Motor neuron (in vitro differentiated cells): ENCODE data around the gene INS. TPM values are rescaled to one million over a fixed set of nuclear protein-coding genes. Genes with fewer than 3 reads are reported as not detected.

Experiments
- ATAC-seq, 8 experiments: fragments of 200-7000 bp; cut with Tn5 transposase; replicated peaks in 6 of 8; 2 replicates each; pipeline ENCODE4 v1.8.0; 2021; ENCODE audit warnings: mild to moderate bottlenecking in 8 of 8, moderate library complexity in 8 of 8
- H3K27ac ChIP-seq, 2 donors: fragments of 250-450 bp; sonication (Bioruptor Pico); 2 replicates each; pipeline ENCODE4 v1.9.0; 2021; ENCODE audit warnings: antibody characterized with exemption in 2 of 2, mild to moderate bottlenecking in 2 of 2, moderate library complexity in 1 of 2
- H3K4me1 ChIP-seq, 2 donors: fragments of 250-450 bp; sonication (Bioruptor Pico); replicated peaks in 1 of 2; 2 replicates each; pipeline ENCODE4 v1.6.1; 2021; ENCODE audit warnings: antibody characterized with exemption in 2 of 2, mild to moderate bottlenecking in 2 of 2, moderate library complexity in 1 of 2
- H3K4me3 ChIP-seq, 5 donors: fragments of 250-450 bp; sonication (Bioruptor Pico); 2 replicates each; pipeline ENCODE4 v1.9.0; 2021; ENCODE audit warnings: antibody characterized with exemption in 5 of 5, mild to moderate bottlenecking in 5 of 5, moderate library complexity in 4 of 5
- WGBS, 10 experiments: fragments of 450-650 bp; shearing (Covaris generic); methylation state at CpG; one replicate each; pipeline ENCODE4 v1.0.0; 2022; 5-methylcytosine and 5-hydroxymethylcytosine counted together
- in situ Hi-C, 9 experiments: fragments of 400-800 bp; cut with MboI; loops; one replicate each; pipeline ENCODE4 v1.15.0; 2021; ENCODE audit warnings: low sequenced_read_pairs in 9 of 9, low pct_unique_long_range_greater_than_20kb in 2 of 9; ENCODE audit not compliant: unreplicated experiment in 9 of 9
- total RNA-seq, 8 experiments: library from RNA; unstranded; fragments of 300-600 nt; gene quantifications; 2 replicates each; pipeline versions ENCODE4 v1.2.3 to v1.2.4, GENCODE V29; 2022

Gene INS
- total RNA-seq, 8 experiments from 2014 or later = not detected

GRCh38 chr11:2168286-2169004, 7.4 kb upstream of the INS start:
- Histone ChIP-seq H3K27ac (no peak overlapping the region), H3K4me3 (no peak overlapping the region), H3K4me1 (peaks cover 20 to 41% of the 10 kb centered on the region in 2 donors)
- in situ Hi-C loops = loop anchor here in 5 of 9 experiments (25.0 kb wide), 4 partner anchors 281 to 531 kb away; partner anchors contain the start of genes KRTAP5-5 (in 1 of the 5), KRTAP5-6 (in 1 of the 5) and PRR33 (in 1 of the 5)
- 0 to 100% (median 67%) methylated on average over 2 to 3 of the region's 33 CpGs; no CpG with 5 or more reads in 7 of the 10 experiments for WGBS, 10 experiments
- ATAC-seq = peak in 1 of 8 experiments; percentile 21

DNA sequence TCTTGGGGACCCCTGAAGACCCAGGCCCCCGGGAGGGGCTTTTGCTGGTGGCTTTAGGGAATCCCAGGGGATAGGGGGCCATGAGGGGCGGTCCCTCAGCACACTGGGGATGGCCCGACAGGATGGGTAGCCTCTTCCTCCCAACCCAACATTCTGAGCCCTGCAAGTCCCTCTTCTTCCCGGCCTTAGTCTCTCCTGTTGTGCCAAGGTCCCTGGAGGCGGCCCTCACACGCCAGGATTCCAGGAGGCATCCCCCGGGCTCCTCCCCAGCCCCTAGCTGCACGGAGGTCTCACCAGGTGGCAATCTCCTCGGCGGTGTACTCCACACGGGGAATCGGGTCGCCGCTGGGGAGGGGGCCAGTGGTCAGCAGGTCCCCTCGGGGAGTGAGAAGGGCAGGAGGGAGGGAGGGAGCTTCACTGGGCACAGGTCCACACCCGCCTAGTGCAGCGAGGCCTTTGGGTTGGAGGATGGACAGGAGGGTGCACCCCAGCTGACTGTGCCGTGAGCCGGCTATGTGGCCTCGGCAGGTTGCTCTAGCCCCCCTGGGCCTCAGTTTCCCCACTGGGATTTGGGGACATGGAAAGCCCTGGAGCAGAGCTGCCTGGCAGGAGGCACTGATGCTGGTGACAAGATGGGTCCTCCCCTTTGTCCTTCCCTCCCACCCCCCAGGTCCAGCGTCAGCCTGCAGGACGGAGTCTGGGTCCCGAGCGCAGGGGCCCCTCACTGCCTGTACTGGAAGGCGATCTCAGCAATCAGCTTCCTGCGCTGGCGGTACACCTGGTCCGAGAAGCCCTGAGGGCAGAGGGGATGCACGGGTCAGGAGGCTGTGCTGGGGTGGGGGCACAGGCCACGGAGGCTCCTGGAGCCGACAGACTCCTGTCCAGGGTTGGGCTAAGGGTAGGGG, 6.4 kb upstream of the INS start:
- Histone ChIP-seq H3K27ac (no peak overlapping the region), H3K4me1 (peaks cover 20 to 38% of the 10 kb centered on the region in 2 donors), H3K4me3 (no peak overlapping the region)
- ATAC-seq = no peak
- WGBS, 10 experiments = 36 to 90% (median 67%) methylated on average over 2 to 7 of the region's 31 CpGs; no CpG with 5 or more reads in 6 of the 10 experiments
- in situ Hi-C loops = loop anchor here in 5 of 9 experiments (25.0 kb wide), 4 partner anchors 280 to 530 kb away; partner anchors contain the start of genes KRTAP5-5 (in 1 of the 5), KRTAP5-6 (in 1 of the 5) and PRR33 (in 1 of the 5)

DNA sequence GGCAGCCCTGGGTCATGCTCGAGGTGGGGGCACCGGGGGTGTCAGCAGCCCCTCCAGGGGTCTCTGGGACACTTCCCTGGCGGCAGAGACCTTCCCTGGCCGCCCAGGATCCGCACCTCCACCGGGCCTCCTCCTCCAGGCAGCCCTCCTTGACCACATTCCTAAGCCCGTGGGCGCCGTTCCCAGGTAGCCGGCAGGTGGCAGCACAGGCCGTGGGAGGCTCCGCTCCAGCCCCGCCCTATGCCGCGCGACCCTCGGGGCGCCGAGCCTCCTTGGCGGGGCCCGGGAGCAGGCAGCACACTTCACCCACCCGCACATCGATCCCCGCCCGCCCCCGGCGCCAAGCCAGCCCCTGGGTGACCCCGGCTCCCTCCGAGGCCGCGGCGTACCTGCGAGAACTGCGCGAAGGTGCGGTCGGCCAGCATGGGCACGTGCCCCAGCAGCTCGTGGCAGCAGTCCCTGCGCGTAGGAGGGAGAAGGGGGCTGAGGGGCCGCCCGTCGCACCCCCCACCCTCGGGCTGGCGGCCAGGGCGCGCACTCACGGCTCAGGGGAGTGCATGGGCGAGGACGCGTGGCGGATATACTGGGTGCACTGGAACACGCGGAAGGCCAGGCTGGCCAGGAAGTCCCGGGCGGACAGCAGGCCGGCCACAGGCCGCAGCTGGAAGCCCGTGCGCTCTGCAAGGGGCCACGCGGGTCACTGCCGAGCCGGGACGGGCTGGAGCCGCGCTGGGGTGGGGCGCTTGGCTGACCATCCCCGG, 5.3 kb upstream of the INS start:
- Histone ChIP-seq H3K4me3 (no peak overlapping the region), H3K4me1 (peaks cover 10 to 27% of the 10 kb centered on the region in 2 donors), H3K27ac (no peak overlapping the region)
- ATAC-seq = peak in 7 of 8 experiments; percentile 15 to 86 (median 46)
- 100% methylated on average over 2 of the region's 70 CpGs; no CpG with 5 or more reads in 9 of the 10 experiments for WGBS, 10 experiments
- in situ Hi-C loops = loop anchor here in 5 of 9 experiments (25.0 kb wide), 4 partner anchors 279 to 529 kb away; partner anchors contain the start of genes KRTAP5-5 (in 1 of the 5), KRTAP5-6 (in 1 of the 5) and PRR33 (in 1 of the 5)

GRCh38 chr11:2165571-2165970, 4.6 kb upstream of the INS start:
- H3K4me1 ChIP-seq = peaks cover 7 to 22% of the 10 kb centered on the region in 2 donors
- no peak for ATAC-seq
- H3K27ac ChIP-seq = no peak overlapping the region
- no peak overlapping the region for H3K4me3 ChIP-seq
- 87% methylated on average over 3 of the region's 13 CpGs; no CpG with 5 or more reads in 9 of the 10 experiments for WGBS, 10 experiments
- in situ Hi-C loops = loop anchor here in 5 of 9 experiments (25.0 kb wide), 4 partner anchors 278 to 528 kb away; partner anchors contain the start of genes KRTAP5-5 (in 1 of the 5), KRTAP5-6 (in 1 of the 5) and PRR33 (in 1 of the 5)

DNA sequence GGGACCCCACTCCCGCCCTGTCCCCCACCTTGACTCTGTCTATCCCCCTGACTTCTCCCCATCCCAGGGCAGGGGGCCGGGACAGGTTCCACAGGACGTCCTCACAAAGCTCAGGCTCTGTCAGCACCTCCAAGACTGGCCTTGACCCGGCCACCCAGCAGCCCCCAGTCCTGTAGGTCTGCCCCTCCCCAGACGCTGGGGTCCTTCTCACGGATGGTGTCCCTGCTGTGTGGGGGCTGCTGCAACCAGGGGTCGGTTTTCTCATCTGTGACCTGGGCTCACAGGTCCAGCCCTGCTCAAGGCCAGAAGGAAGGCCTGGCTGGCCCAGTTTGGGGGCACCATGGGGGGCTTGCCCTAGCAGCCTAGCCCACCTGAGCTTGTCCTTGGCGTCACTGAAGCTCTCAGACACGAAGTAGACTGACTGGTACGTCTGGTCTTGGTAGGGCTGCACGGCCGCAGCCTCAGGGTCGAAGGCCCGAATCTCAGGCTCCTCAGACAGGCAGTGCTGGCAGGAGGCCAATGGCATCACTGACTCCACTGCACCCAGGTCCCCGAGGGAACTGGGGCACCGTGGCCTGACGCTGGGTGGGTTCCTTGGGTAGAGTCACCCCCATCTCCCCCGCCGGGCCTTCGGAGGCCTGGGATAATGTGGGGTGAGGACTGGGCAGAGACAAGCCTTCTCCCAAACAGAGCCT, 4.0 kb upstream of the INS start:
- H3K4me3 ChIP-seq = no peak overlapping the region
- in situ Hi-C loops = loop anchor here in 5 of 9 experiments (25.0 kb wide), 4 partner anchors 278 to 528 kb away; partner anchors contain the start of genes KRTAP5-5 (in 1 of the 5), KRTAP5-6 (in 1 of the 5) and PRR33 (in 1 of the 5)
- no peak for ATAC-seq
- H3K27ac ChIP-seq = no peak overlapping the region
- peaks cover 7 to 17% of the 10 kb centered on the region in 2 donors for H3K4me1 ChIP-seq
- 40 to 80% (median 73%) methylated on average over 1 to 4 of the region's 20 CpGs; no CpG with 5 or more reads in 6 of the 10 experiments for WGBS, 10 experiments

DNA sequence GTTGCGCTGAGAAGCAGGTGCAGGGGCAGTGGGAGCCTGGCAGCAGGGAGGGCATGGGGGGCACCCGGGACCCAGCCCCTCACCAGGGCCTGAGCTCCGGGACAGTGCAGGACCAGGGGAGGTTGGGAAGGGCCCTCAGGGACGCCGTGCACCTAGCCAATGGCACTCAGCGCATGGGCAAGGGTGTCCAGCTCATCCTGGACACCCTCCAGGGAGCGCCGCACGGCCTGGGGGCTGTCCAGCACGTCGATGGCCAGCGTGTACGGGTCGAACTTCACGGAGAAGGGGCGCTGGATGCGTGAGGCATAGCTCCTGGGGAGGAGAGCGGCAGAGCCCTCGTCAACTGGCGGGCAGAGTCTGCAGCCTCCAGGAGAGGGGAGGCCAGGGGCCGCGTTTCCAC, 3.1 kb upstream of the INS start:
- Histone ChIP-seq H3K4me3 (no peak overlapping the region), H3K4me1 (peaks cover 5 to 8% of the 10 kb centered on the region in 2 donors), H3K27ac (no peak overlapping the region)
- WGBS, 10 experiments = 80 to 86% (median 83%) methylated on average over 2 to 12 of the region's 22 CpGs; no CpG with 5 or more reads in 6 of the 10 experiments
- in situ Hi-C loops = loop anchor here in 5 of 9 experiments (25.0 kb wide), 4 partner anchors 277 to 527 kb away; partner anchors contain the start of genes KRTAP5-5 (in 1 of the 5), KRTAP5-6 (in 1 of the 5) and PRR33 (in 1 of the 5)
- no peak for ATAC-seq

GRCh38 chr11:2163428-2163978, 2.5 kb upstream of the INS start:
- in situ Hi-C loops = loop anchor here in 5 of 9 experiments (25.0 kb wide), 4 partner anchors 276 to 526 kb away; partner anchors contain the start of genes KRTAP5-5 (in 1 of the 5), KRTAP5-6 (in 1 of the 5) and PRR33 (in 1 of the 5)
- Histone ChIP-seq H3K4me3 (no peak overlapping the region), H3K4me1 (peaks cover 0 to 2% of the 10 kb centered on the region in 2 donors), H3K27ac (no peak overlapping the region)
- ATAC-seq = peak in 1 of 8 experiments; percentile 5
- WGBS, 10 experiments = no CpG with 5 or more reads among the region's 12 CpGs

GRCh38 chr11:2159536-2160413, 1.2 kb downstream of the INS start:
- in situ Hi-C loops = loop anchor here in 7 of 9 experiments (10.0 to 25.0 kb wide), 6 partner anchors 272 to 522 kb away; partner anchors contain the start of genes KRTAP5-6 (in 2 of the 7), KRTAP5-5 (in 1 of the 7) and PRR33 (in 1 of the 7)
- H3K4me1 ChIP-seq = no peaks in the 10 kb centered on the region
- no peak overlapping the region for H3K27ac ChIP-seq
- H3K4me3 ChIP-seq = no peak overlapping the region
- WGBS, 10 experiments = 40 to 50% methylated on average over 1 to 2 of the region's 36 CpGs; no CpG with 5 or more reads in 8 of the 10 experiments
- peak in 1 of 8 experiments; percentile 4 for ATAC-seq

DNA sequence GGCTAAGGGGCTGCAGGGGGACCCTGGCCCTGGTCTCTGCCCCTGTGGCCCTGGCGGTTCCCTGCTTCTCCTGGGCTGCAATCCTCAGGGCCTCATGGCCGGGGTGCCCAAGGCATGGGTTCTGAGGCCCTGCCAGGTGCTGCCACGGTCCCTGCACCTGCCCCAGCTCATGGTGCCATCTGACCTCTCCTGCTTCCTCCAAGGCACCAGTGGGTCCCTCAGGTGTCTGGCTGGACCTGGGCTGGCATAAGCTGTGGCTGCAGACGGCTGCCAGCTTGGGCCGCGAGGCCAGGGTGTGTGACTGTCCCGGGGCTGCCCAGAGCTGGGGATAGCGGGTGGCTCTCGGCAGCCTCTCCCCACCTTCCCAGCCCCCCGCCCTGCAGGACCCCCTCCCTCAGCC, 2.0 kb downstream of the INS start:
- in situ Hi-C loops = loop anchor here in 7 of 9 experiments (10.0 to 25.0 kb wide), 6 partner anchors 272 to 522 kb away; partner anchors contain the start of genes KRTAP5-6 (in 2 of the 7), KRTAP5-5 (in 1 of the 7) and PRR33 (in 1 of the 7)
- Histone ChIP-seq H3K4me1 (no peaks in the 10 kb centered on the region), H3K4me3 (no peak overlapping the region), H3K27ac (no peak overlapping the region)
- no CpG with 5 or more reads among the region's 10 CpGs for WGBS, 10 experiments
- ATAC-seq = peak in 2 of 8 experiments; percentile 5 to 17

DNA sequence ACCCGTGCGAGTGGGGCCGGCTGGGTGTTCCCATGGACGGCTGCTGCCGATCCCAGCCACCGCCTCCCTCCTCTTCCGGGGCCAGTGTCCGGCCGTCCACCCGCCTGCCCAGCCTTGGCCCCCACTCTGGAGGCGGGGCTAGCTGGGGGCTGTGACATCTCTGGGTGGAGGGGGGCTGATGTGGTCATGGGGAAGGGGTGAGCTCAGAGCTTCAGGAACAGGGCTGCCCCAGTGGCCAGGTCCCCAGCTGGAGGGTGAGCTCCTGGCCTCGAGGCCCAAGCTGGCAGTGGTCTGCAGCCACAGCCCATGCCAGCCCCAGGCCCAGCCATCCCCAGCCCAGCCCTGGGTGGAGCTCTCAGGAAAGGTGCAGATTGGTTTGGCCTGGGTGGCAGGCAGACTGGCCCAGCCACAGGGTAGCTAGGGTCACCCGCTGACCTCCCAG, 2.7 kb downstream of the INS start:
- in situ Hi-C loops = loop anchor here in 7 of 9 experiments (10.0 to 25.0 kb wide), 6 partner anchors 271 to 521 kb away; partner anchors contain the start of genes KRTAP5-6 (in 2 of the 7), KRTAP5-5 (in 1 of the 7) and PRR33 (in 1 of the 7)
- Histone ChIP-seq H3K4me3 (no peak overlapping the region), H3K27ac (no peak overlapping the region), H3K4me1 (no peaks in the 10 kb centered on the region)
- peak in 5 of 8 experiments; percentile 1 to 24 (median 9) for ATAC-seq
- WGBS, 10 experiments = 54% methylated on average over 6 of the region's 13 CpGs; no CpG with 5 or more reads in 9 of the 10 experiments
